D341Med (cell line): ENCODE data around the gene TMEM134.

Experiments used
- DNase-seq: peaks from one replicate; pipeline ENCODE4 v3.0.0; 2012; ENCODE audit warnings: low spot score

TMEM134 gene

GRCh38 chr11:67458266-67458665 is 10.8 kb downstream of the TMEM134 start:
- DNase-seq: no peak

GRCh38 chr11:67457453-67457852 is 11.6 kb downstream of the TMEM134 start:
- no peak for DNase-seq

- no peak for DNase-seq
These were observed 12.9 kb downstream of the TMEM134 start for GRCh38 chr11:67456068-67456705.

GRCh38 chr11:67455054-67455453 is 14.0 kb downstream of the TMEM134 start, which contains the start of gene CABP4:
CABP4 (plus strand) TSS chr11:67455354; CDS start chr11:67455424, 70 bp downstream.
- DNase-seq: no peak

GRCh38 chr11:67453816-67454732 is 15.0 kb downstream of the TMEM134 start:
- no peak for DNase-seq

DNA sequence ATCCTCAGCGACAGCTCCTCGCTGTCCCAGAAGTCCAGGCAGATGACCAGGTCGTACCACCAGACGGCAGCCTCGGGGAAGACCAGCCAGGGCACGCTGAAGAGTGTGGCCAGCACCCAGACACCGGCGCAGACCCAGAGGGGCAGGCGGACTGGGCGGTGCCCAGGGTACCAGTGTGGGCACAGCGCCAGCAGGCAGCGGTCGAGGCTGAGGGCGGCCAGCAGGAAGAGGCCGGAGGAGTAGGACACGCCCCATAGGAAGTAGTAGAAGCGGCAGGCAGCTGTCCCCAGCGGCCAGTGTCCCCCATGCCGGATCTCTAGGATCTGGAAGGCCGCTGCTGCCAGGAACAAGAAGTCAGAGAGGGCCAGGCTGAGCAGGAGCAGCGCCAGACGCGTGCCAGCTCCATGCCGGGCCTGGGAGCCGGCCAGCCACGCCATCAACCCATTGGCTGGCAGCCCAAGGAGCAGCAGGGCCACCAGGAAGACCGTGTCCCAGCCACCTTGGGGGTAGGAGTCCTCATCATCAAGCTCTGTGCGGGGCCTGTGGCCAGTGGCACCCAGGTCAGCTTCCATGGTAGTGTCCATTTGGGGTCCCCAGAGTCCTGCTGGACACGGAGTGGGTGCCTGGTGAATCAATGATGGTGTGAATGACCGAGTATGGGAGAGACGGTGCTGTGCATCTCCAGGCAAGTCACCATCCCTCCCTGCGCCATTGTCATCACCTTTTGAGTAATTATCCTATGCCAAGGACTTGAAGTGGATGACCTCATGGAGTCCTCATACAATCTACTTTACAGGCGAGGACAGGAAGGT is 16.7 kb downstream of the TMEM134 start, which contains the start of gene GPR152:
Gene GPR152, minus strand, starts transcription at position 589 of the 812 bp plus-strand sequence. Its CDS starts 5 bp downstream, at position 584.
- DNase-seq: no peak

DNA sequence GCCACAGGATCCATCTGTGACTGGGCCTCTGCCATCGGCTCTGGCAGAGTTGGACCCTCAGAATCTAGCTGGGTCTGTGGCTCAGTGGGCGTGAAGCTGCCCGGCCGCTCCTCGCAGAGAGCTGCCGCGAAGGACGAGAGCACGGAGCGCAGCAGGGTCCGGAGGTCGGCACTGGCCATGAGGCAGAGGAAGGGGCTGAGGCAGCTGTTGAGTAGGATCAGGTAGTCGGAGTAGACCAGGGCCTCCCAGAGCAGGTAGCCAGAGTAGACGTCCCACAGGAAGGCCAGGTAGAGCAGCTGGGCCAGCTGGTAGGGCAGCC is 17.4 kb downstream of the TMEM134 start:
- DNase-seq: no peak

- no peak for DNase-seq
These were observed 18.0 kb downstream of the TMEM134 start for GRCh38 chr11:67450796-67451657.

DNA sequence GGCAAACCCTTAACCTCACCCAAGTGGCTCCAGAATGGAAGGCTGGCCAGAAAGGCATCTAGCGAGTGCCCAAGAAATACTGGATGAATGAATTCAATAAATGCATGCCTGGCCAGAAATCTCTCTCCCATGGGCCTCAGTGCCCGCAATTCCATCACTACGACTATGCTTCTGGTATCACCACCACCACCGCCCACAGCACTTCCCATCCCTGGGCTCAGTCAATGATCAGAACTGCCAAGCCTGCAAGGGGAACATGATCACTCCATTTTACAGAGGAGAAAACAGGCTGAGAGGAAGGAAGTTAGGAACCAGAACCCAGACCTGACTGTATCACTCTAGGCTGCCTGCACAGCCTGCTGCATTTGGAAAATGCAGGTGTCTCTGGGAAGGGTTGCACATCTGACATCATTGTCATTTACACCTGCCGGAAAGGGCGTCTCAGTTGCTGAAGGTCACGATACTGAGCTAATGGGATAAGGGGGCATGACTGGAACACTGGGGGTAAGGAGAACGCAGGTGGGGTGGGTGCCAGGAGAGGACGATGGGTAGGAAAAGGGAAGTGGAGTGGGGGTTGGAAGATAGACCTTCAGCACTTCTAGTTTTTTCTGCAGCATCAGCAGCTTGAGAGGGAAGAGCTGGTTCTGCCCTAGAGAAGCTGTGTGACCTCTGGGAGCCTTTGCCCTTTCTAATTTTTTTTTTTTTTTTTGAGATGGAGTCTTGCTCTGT is 19.8 kb downstream of the TMEM134 start:
- no peak for DNase-seq

- DNase-seq: no peak
These were observed 20.8 kb downstream of the TMEM134 start for GRCh38 chr11:67448220-67448609.

DNA sequence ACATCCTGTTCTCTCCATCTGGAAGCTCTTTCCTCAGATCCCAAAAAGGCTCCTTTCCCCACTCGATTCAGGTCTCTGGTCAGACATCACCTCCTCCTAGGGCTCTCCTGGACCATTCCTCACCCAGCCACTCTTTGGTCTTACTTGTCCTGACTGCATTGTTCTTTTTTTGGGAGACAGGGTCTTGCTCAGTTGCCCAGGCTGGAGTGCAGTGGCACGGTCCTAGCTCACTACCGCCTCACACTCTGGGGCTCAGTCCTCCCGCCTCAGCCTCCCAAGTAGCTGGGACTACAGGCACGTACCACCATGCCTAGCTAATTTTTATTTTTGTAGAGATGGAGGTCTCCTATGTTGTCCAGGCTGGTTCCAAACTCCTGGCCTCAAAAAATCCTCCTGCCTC is 23.5 kb downstream of the TMEM134 start:
- DNase-seq: no peak

DNA sequence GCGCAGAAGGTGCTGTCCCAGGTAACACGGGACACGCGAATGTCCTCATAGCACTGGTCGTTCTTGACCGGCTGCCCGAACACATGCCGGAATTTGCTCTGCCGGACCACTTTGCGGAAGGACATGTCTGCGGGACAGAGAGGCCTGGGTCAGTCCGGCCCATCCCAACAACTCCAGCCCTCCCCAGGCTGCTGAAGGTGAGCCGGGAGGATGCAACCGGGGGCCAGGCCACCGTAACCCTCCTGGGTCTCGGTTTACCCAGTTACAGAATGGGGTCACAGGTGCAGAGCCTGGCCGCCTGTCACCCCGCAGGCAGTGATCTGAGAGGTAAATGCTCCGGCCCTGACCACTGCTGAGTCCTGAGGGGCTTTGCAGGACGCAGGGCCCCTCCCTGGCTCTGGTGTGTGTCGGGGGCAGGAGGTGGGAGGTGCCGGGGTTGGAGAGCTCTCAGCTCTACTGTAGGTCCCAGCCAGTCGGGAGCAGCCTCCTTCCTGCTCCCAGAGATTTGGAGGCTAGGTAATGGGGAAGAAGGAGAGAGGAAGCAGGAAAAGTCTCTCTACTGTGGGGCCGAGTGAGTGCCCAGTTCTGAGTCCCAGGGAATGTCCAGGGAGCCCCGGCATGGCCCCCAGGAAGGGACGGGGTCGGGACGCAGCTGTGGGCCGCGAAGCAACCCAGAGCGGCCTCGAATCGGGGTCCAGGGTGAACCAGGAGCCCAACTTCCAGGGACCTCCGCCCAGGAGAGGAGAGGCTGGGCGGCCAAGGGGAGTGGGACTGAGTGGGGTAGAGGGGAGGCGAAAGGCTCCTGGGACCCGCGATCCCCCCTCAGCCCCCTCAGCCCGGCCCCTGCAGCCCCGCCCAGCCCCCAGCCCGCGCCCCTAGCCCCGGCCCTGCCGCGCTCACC is 26.3 kb downstream of the TMEM134 start:
- DNase-seq: no peak

GRCh38 chr11:67441731-67442351 is 27.2 kb downstream of the TMEM134 start:
- no peak for DNase-seq

- DNase-seq: no peak
These were observed 27.9 kb downstream of the TMEM134 start for GRCh38 chr11:67441098-67441563.

DNA sequence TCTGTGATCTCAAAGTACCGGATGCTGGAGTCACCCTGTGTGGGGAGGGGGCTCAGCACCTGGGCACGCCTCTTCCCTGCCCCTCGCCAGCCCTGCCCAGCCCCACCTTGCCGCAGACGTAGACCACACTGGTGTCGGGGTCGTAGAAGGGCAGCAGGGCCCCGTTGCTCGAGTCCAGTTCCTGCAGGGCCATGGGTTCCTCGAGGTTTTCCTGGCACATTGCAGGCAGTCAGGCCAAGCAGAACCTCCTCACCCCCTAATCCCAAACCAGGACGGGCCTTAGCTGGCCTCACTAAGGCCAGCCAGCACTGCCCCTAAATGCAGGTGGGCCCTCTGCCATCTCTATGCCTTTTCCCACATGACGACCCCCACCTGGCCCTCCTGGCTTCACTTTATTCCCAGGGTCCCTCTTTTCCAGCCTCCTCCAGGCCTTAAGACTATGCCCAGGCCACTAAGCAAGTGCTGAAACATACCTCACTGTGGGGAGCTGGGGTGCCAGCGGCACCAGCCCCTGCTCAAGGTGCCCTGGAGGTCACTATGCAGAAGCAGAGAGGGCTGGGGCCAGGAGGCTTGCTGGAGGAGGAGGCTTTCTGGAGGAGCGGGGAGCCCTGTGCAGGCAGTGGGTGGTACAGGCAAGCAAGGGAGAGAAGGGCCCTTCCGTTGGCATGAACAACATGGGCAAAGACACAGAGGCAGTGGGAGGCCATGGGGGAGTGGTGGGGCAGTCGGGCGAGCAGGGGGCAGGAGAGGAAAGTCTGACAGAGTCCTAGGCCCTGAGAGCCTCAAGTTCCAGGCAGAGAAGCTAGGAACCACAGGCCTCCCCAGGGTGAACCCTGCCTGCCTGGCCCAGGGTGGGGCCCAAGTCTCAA is 28.6 kb downstream of the TMEM134 start:
- DNase-seq: no peak

GRCh38 chr11:67439321-67440228 is 29.5 kb downstream of the TMEM134 start:
- DNase-seq: peak; percentile 58
